HEK293 (cell line): ENCODE results near the gene FADS2.

Experiments
- ELK4 ChIP-seq: IDR thresholded peaks from 2 replicates; pipeline ENCODE4 v1.6.1; 2011; ENCODE audit warnings: mild to moderate bottlenecking, low read depth, low read length, borderline replicate concordance
- MEIS1 ChIP-seq: sonication (generic); formaldehyde crosslinking; IDR thresholded peaks from 2 replicates; pipeline ENCODE4 v1.8.1; 2022; ENCODE audit warnings: missing genetic modification reagents, mild to moderate bottlenecking, borderline replicate concordance
- MYNN ChIP-seq: fragments of 450-650 bp; formaldehyde crosslinking; IDR thresholded peaks from 2 replicates; pipeline ENCODE4 v1.5.1; 2016; ENCODE audit warnings: missing biosample characterization, missing genetic modification characterization, borderline replicate concordance
- SALL2 ChIP-seq: fragments of 450-650 bp; formaldehyde crosslinking; IDR thresholded peaks from 2 replicates; pipeline ENCODE4 v1.5.0; 2017; ENCODE audit warnings: missing biosample characterization, mild to moderate bottlenecking, missing genetic modification characterization, borderline replicate concordance
- SCRT1 ChIP-seq: fragments of 450-650 bp; formaldehyde crosslinking; IDR thresholded peaks from 2 replicates; pipeline ENCODE4 v1.5.1; 2016; ENCODE audit warnings: missing biosample characterization, missing genetic modification characterization, borderline replicate concordance
- TRIM28 ChIP-seq: IDR thresholded peaks from 2 replicates; pipeline ENCODE4 v1.6.1; 2011; ENCODE audit warnings: low read length, control low read depth, borderline replicate concordance
- ZBTB26 ChIP-seq: fragments of 450-650 bp; formaldehyde crosslinking; optimal IDR thresholded peaks from 2 replicates; pipeline ENCODE3; 2016; ENCODE audit warnings: missing biosample characterization, mild to moderate bottlenecking, missing genetic modification characterization
- ZBTB44 ChIP-seq: fragments of 450-650 bp; IDR thresholded peaks from 2 replicates; pipeline ENCODE4 v1.5.1; 2018; ENCODE audit warnings: missing biosample characterization, mild to moderate bottlenecking, missing genetic modification characterization
- ZIC2 ChIP-seq: fragments of 450-650 bp; formaldehyde crosslinking; IDR thresholded peaks from 2 replicates; pipeline ENCODE4 v1.5.1; 2016; ENCODE audit warnings: missing biosample characterization, missing genetic modification characterization
- ZNF10 ChIP-seq: fragments of 450-650 bp; formaldehyde crosslinking; IDR thresholded peaks from 2 replicates; pipeline ENCODE4 v1.5.1; 2017; ENCODE audit warnings: missing biosample characterization, missing genetic modification characterization
- ZNF174 ChIP-seq: fragments of 450-650 bp; formaldehyde crosslinking; IDR thresholded peaks from 2 replicates; pipeline ENCODE4 v1.5.0; 2017; ENCODE audit warnings: missing biosample characterization, mild to moderate bottlenecking, missing genetic modification characterization
- ZNF19 ChIP-seq: fragments of 450-650 bp; formaldehyde crosslinking; IDR thresholded peaks from 2 replicates; pipeline ENCODE4; 2016; ENCODE audit warnings: missing biosample characterization, missing genetic modification characterization, low read depth
- ZNF239 ChIP-seq: fragments of 450-650 bp; formaldehyde crosslinking; IDR thresholded peaks from 2 replicates; pipeline ENCODE4 v1.5.1; 2016; ENCODE audit warnings: missing biosample characterization, missing genetic modification characterization
- ZNF280C ChIP-seq: fragments of 450-650 bp; formaldehyde crosslinking; IDR thresholded peaks from 2 replicates; pipeline ENCODE4 v1.5.1; 2016; ENCODE audit warnings: missing biosample characterization, missing genetic modification characterization
- ZNF335 ChIP-seq: fragments of 450-650 bp; formaldehyde crosslinking; conservative IDR thresholded peaks from 2 replicates; pipeline ENCODE4 v1.5.1; 2016; ENCODE audit warnings: missing biosample characterization, missing genetic modification characterization
- ZNF366 ChIP-seq: fragments of 450-650 bp; formaldehyde crosslinking; conservative IDR thresholded peaks from 2 replicates; pipeline ENCODE4 v1.5.1; 2016; ENCODE audit warnings: missing biosample characterization, missing genetic modification characterization
- ZNF585B ChIP-seq: fragments of 450-650 bp; formaldehyde crosslinking; IDR thresholded peaks from 2 replicates; pipeline ENCODE4 v1.5.1; 2016; ENCODE audit warnings: missing biosample characterization, missing genetic modification characterization
- ZNF600 ChIP-seq: fragments of 450-650 bp; formaldehyde crosslinking; IDR thresholded peaks from 2 replicates; pipeline ENCODE4 v1.5.1; 2016; ENCODE audit warnings: missing biosample characterization, missing genetic modification characterization
- ZNF626 ChIP-seq: fragments of 450-650 bp; sonication (Bioruptor Pico); formaldehyde crosslinking; IDR thresholded peaks from 2 replicates; pipeline ENCODE4 v1.5.1; 2018; ENCODE audit warnings: missing biosample characterization, missing genetic modification characterization, inconsistent platforms
- ZNF645 ChIP-seq: fragments of 450-650 bp; formaldehyde crosslinking; IDR thresholded peaks from 2 replicates; pipeline ENCODE4; 2016; ENCODE audit warnings: missing biosample characterization, missing genetic modification characterization
- ZNF747 ChIP-seq: fragments of 450-650 bp; formaldehyde crosslinking; IDR thresholded peaks from 2 replicates; pipeline ENCODE4 v1.5.1; 2016; ENCODE audit warnings: missing biosample characterization, missing genetic modification characterization
- ZNF792 ChIP-seq: fragments of 450-650 bp; formaldehyde crosslinking; IDR thresholded peaks from 2 replicates; pipeline ENCODE4 v1.5.1; 2016; ENCODE audit warnings: missing biosample characterization, missing genetic modification characterization
- TF ChIP-seq, protein P1 (sequence below): fragments of 450-650 bp; formaldehyde crosslinking; IDR thresholded peaks from 2 replicates; pipeline ENCODE4 v1.5.1; 2016; ENCODE audit warnings: missing biosample characterization, missing genetic modification characterization
- TF ChIP-seq, protein P2 (sequence below): fragments of 450-650 bp; formaldehyde crosslinking; IDR thresholded peaks from 2 replicates; pipeline ENCODE4 v1.5.1; 2016; ENCODE audit warnings: missing biosample characterization, missing genetic modification characterization, low read depth
- TF ChIP-seq, protein P3 (sequence below): fragments of 450-650 bp; formaldehyde crosslinking; IDR thresholded peaks from 2 replicates; pipeline ENCODE4 v1.5.1; 2016; ENCODE audit warnings: missing biosample characterization, missing genetic modification characterization

FADS2 gene

DNA sequence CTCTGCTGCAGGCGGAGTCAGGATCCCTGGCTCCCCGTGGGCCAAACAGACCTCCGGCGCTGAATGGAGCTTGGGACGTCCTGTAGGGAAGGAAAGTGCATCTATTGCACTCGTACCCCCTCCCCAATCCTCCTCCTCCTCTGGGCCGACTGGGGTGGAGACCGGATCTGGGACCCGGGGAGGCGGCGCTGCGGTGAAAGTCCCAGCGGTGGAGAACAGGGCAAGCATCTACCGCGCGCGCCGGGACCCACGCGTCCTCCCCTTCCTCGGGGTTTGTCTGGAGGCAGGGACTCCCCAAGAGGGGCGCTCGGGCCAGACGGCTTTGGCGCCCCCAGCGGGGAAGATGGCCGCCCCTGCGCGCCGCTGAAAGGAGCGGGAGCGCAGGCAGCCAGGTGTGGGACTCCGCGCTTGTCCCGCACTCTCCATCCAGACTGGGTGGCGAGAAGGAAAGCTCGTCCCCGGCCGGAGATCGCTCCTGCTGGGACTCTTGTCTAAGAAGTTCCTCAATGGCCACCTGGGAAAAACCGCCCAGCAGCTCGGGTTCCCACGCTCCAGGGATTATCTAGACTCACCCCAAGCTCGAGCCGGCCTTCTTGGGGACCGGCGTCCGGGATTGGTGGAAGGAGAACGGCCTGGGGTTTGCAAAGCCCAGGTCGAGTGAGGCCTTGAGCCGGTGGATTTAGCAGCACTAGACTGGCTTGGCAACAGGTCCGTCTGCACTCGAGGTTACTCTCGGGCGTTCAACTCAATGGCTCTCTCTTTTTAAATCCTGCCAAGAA, 718 bp downstream of the FADS2 start (continued):
- TF ChIP-seq ZBTB26 (tag by site-specific recombination) (peak; percentile 72), ZNF280C (tag by site-specific recombination) (no peak), ZNF10 (no peak), SCRT1 (peak; percentile 52; the same call in 1 of the 2 replicates), ZNF366 (no peak), ZBTB44 (tag by site-specific recombination) (no peak), MYNN (no peak), ZNF645 (no peak), ZNF792 (tag by site-specific recombination) (no peak), ZNF626 (no peak), ZNF747 (tag by site-specific recombination) (no peak), ZNF600 (tag by site-specific recombination) (0 out of 2 replicates have a peak, but pooled peaks have one; percentile 7), ZNF335 (tag by site-specific recombination) (peak; percentile 26; the same call in 1 of the 2 replicates), ELK4 (no peak), SALL2 (tag by site-specific recombination) (no peak), ZNF585B (tag by site-specific recombination) (no peak), TRIM28 (no peak), ZNF174 (tag by site-specific recombination) (no peak), MEIS1 (CRISPR knock-in tag) (no peak), ZIC2 (tag by site-specific recombination) (peak; percentile 20), ZNF19 (tag by site-specific recombination) (no peak), ZNF239 (tag by site-specific recombination) (no peak)
- TF ChIP-seq, protein P1, sequence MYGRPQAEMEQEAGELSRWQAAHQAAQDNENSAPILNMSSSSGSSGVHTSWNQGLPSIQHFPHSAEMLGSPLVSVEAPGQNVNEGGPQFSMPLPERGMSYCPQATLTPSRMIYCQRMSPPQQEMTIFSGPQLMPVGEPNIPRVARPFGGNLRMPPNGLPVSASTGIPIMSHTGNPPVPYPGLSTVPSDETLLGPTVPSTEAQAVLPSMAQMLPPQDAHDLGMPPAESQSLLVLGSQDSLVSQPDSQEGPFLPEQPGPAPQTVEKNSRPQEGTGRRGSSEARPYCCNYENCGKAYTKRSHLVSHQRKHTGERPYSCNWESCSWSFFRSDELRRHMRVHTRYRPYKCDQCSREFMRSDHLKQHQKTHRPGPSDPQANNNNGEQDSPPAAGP (tag by site-specific recombination), result no peak
- TF ChIP-seq, protein P2, sequence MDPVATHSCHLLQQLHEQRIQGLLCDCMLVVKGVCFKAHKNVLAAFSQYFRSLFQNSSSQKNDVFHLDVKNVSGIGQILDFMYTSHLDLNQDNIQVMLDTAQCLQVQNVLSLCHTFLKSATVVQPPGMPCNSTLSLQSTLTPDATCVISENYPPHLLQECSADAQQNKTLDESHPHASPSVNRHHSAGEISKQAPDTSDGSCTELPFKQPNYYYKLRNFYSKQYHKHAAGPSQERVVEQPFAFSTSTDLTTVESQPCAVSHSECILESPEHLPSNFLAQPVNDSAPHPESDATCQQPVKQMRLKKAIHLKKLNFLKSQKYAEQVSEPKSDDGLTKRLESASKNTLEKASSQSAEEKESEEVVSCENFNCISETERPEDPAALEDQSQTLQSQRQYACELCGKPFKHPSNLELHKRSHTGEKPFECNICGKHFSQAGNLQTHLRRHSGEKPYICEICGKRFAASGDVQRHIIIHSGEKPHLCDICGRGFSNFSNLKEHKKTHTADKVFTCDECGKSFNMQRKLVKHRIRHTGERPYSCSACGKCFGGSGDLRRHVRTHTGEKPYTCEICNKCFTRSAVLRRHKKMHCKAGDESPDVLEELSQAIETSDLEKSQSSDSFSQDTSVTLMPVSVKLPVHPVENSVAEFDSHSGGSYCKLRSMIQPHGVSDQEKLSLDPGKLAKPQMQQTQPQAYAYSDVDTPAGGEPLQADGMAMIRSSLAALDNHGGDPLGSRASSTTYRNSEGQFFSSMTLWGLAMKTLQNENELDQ (tag by site-specific recombination), result no peak
- TF ChIP-seq, protein P3, sequence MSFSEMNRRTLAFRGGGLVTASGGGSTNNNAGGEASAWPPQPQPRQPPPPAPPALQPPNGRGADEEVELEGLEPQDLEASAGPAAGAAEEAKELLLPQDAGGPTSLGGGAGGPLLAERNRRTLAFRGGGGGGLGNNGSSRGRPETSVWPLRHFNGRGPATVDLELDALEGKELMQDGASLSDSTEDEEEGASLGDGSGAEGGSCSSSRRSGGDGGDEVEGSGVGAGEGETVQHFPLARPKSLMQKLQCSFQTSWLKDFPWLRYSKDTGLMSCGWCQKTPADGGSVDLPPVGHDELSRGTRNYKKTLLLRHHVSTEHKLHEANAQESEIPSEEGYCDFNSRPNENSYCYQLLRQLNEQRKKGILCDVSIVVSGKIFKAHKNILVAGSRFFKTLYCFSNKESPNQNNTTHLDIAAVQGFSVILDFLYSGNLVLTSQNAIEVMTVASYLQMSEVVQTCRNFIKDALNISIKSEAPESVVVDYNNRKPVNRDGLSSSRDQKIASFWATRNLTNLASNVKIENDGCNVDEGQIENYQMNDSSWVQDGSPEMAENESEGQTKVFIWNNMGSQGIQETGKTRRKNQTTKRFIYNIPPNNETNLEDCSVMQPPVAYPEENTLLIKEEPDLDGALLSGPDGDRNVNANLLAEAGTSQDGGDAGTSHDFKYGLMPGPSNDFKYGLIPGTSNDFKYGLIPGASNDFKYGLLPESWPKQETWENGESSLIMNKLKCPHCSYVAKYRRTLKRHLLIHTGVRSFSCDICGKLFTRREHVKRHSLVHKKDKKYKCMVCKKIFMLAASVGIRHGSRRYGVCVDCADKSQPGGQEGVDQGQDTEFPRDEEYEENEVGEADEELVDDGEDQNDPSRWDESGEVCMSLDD (tag by site-specific recombination), result peak; percentile 54
